ENCODE data around the gene KCNN3.

Gene KCNN3

DNA sequence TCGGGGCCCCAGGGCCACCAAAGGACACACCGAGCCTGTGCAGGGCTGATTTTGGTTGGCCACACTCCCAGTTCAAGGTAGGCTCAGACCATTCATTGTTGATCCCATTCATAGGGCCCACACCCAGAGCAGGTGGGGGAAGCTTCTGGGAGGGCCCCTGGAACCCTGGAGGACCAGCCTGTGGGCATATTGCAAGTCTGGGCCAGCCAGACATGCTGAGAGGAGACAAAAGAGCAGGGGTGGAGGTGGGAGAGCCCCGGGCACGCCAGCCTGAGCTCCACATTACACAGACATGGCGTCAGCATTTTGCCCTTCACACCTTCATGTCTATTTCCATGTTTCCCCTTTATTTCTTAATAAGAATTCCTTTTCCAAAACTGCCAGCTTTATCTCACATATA is 40.8 kb upstream of the KCNN3 start:
- TF ChIP-seq SIN3A (IDR thresholded peaks at IDR 0.05; ENCODE audit: borderline replicate concordance, insufficient read depth, low read length) (no peak), POLR2AphosphoS5 (IDR thresholded peaks at IDR 0.05; ENCODE audit: low read depth, low read length) (no peak), TAF1 (IDR thresholded peaks at IDR 0.05; ENCODE audit: borderline replicate concordance, insufficient read depth, low read length) (no peak), REST (IDR thresholded peaks at IDR 0.05; ENCODE audit: insufficient read depth in 1 of 2, low read depth in 2 of 2, low read length in 2 of 2) (no peak), FOXP2 (optimal IDR thresholded peaks at IDR 0.05; ENCODE audit: borderline replicate concordance, extremely low read depth, extremely low read length, insufficient read depth) (no peak)

GRCh38 chr1:154908937-154909336 is 38.9 kb upstream of the KCNN3 start:
- no peak for TF ChIP-seq POLR2AphosphoS5 (IDR thresholded peaks at IDR 0.05; ENCODE audit: low read depth, low read length)

- no peak for TF ChIP-seq SIN3A (IDR thresholded peaks at IDR 0.05; ENCODE audit: borderline replicate concordance, insufficient read depth, low read length)
- TF ChIP-seq REST (IDR thresholded peaks at IDR 0.05; ENCODE audit: insufficient read depth in 1 of 2, low read depth in 2 of 2, low read length in 2 of 2): no peak
- no peak for TF ChIP-seq TAF1 (IDR thresholded peaks at IDR 0.05; ENCODE audit: borderline replicate concordance, insufficient read depth, low read length)
- no peak for TF ChIP-seq FOXP2 (optimal IDR thresholded peaks at IDR 0.05; ENCODE audit: borderline replicate concordance, extremely low read depth, extremely low read length, insufficient read depth)
- TF ChIP-seq POLR2AphosphoS5 (IDR thresholded peaks at IDR 0.05; ENCODE audit: low read depth, low read length): no peak
Observed at GRCh38 chr1:154906621-154907081, 36.6 kb upstream of the KCNN3 start.

DNA sequence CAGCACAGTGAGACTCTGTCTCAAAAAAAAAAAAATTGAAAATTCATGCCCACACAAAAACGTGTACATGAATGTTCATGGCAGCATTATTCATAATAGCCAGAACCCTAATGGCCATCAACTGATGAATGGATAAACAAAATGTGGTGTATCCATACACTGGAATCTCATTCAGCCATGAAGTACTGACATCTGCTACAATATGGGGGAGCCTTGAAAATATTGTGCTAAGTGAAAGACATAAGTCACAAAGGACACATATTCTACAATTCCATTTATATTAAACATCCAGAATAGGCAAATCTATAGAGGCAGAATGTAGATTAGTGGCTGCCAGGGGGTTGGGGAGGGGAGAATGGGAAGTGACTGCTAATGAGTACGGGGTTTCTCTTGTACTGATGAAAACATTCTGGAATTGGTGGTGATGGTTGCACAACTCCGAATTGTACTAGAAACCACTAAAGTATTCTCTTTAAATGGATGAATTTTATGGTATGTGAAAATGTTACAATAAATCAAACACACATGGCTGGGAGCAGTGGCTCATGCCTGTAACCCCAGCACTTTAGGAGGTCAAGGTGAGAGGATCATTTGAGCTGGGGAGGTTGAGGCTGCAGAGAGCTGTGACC is 33.0 kb upstream of the KCNN3 start:
- no peak for TF ChIP-seq REST (IDR thresholded peaks at IDR 0.05; ENCODE audit: insufficient read depth in 1 of 2, low read depth in 2 of 2, low read length in 2 of 2)
- TF ChIP-seq FOXP2 (optimal IDR thresholded peaks at IDR 0.05; ENCODE audit: borderline replicate concordance, extremely low read depth, extremely low read length, insufficient read depth): no peak
- TF ChIP-seq POLR2AphosphoS5 (IDR thresholded peaks at IDR 0.05; ENCODE audit: low read depth, low read length): no peak
- TF ChIP-seq SIN3A (IDR thresholded peaks at IDR 0.05; ENCODE audit: borderline replicate concordance, insufficient read depth, low read length): no peak
- no peak for TF ChIP-seq TAF1 (IDR thresholded peaks at IDR 0.05; ENCODE audit: borderline replicate concordance, insufficient read depth, low read length)

GRCh38 chr1:154901591-154901990 is 31.5 kb upstream of the KCNN3 start:
- TF ChIP-seq REST (IDR thresholded peaks at IDR 0.05; ENCODE audit: insufficient read depth in 1 of 2, low read depth in 2 of 2, low read length in 2 of 2) (no peak), TAF1 (IDR thresholded peaks at IDR 0.05; ENCODE audit: borderline replicate concordance, insufficient read depth, low read length) (no peak), POLR2AphosphoS5 (IDR thresholded peaks at IDR 0.05; ENCODE audit: low read depth, low read length) (no peak), FOXP2 (optimal IDR thresholded peaks at IDR 0.05; ENCODE audit: borderline replicate concordance, extremely low read depth, extremely low read length, insufficient read depth) (no peak), SIN3A (IDR thresholded peaks at IDR 0.05; ENCODE audit: borderline replicate concordance, insufficient read depth, low read length) (no peak)

Data from PFSK-1 (cell line).